ENCODE measurements around the gene ANXA2R. TPM values are rescaled to one million over a fixed set of nuclear protein-coding genes. Genes with fewer than 3 reads are reported as not detected.

Gene ANXA2R
- total RNA-seq, 1 experiment from 2014 or later, result 4.6 TPM

DNA sequence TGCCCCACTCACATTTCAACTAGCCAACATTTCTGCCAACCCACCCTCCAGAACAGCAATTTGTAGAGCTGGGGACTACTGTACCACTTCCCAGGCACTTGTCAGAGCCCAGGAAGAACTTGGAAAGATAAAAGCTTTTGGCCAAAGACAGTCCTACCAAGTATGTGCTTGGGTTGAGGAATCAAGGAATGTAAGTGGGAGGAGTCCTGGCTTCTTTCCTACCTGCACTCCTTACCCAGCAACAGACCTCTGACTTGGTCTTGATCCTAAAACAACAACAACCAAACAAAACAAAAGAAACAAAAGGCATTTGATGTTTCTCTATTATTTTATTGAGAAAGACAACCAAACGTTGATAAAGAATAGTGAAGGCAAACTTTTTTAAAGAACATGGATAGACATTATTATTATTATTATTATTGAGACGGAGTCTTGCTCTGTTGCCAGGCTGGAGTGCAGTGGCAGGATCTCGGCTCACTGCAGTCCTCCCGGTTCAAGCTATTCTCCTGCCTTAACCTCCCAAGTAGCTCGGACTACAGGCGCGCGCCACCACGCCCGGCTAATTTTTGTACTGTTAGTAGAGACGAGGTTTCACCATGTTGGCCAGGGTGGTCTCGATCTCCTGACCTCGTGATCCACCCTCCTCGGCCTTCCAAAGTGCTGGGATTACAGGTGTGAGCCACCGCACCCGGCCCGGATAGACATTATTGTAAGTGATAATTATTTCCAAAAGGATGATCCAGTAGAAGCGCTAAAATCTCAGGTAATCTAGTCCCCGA is 33.5 kb downstream of the ANXA2R start:
- no peak for DNase-seq (ENCODE audit: extremely low read depth, low read depth)

DNA sequence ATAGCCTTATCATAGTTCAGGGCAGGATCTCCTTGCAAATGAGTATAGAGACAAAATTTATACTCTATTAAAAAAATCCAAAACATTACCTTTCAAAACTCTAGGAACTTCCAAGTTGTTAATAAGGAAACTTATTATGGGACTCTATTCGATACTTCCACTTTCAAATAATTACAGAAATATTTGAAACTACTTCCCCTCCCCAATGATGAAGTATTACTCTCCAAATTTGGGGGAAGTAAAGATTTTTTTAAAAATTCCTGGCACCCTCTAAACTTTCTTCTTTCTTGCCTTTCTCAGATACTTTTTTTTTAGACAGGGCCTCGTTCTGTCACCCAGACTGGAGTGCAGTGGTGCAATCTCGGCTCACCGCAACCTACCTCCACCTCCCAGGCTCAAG is 35.1 kb downstream of the ANXA2R start:
- DNase-seq (ENCODE audit: extremely low read depth, low read depth), result no peak

GRCh38 chr5:43001748-43002147 is 38.4 kb downstream of the ANXA2R start:
- no peak for DNase-seq (ENCODE audit: extremely low read depth, low read depth)

DNA sequence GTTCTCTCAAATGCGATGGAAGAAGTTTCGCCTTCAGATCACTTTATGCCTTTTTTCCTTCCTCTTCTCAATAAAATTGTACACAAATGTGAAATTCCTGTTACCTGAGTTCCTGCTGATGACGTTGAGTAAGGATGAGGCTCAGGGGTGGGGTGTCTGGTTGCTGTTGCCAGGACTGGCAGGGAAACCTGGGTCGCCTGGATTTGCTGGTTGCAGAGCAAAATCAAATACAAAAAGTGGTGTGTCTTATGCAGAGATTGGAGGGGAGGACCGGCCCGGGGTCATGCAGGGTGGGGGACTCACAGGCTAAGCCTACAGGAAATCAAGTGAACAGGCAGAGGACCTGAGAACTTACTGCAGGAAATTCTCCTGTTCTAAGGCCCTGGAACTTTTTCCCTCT is 39.2 kb downstream of the ANXA2R start:
- DNase-seq (ENCODE audit: extremely low read depth, low read depth), result no peak

GRCh38 chr5:43000111-43000840 is 39.8 kb downstream of the ANXA2R start:
- DNase-seq (ENCODE audit: extremely low read depth, low read depth), result no peak

GRCh38 chr5:42995360-42995751 is 44.8 kb downstream of the ANXA2R start:
- DNase-seq (ENCODE audit: extremely low read depth, low read depth), result no peak

- DNase-seq (ENCODE audit: extremely low read depth, low read depth), result peak; percentile 92
These were observed 45.4 kb downstream of the ANXA2R start for GRCh38 chr5:42994555-42995359.

DNA sequence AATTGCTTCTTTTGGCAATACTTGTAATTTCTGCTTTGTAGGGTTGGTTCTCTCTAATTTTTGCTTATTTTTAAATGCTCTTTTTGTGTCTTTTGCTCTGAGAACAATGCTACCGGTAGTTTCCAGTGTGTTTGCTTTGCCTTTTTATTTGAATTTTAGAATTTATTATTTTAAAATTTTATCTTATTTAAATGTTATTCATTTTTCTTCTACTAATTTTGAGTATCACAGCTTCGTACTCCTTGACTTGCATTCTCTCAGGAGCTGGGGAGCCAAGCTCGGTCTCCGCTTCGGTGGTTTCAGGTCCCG is 45.9 kb downstream of the ANXA2R start:
- no peak for DNase-seq (ENCODE audit: extremely low read depth, low read depth)

DNA sequence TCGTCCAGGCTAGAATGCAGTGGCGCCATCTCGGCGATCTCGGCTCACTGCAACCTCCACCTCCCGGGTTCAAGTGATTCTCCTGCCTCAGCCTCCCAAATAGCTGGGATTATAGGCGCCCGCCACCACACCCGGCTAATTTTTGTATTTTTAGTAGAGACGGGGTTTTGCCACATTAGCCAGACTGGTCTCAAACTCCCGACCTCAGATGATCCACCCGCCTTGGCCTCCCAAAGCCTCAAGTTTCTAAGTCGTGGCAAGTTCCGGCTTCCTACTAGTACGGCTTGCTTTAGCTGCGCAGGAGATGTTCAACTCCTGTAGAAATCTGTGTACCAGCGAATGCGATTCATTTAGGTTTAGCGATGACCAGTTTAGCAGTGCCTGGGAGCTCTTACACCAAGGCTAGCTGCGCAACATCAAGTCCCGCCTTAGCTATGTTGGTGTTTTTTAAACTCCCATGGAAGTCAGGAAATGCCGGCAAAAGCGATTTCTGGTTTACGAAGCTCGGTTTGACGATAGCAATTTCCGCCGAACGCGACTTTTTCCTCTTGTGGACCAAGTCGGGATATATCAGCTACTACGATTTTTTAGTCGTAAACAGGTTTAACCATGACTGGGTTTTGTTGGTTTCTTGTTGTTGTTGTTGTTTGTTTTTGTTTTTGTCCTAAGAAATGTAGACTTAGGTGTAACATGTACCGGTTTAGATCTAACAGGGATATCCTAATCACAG is 46.4 kb downstream of the ANXA2R start:
- no peak for DNase-seq (ENCODE audit: extremely low read depth, low read depth)

GRCh38 chr5:42992088-42992879 is 47.8 kb downstream of the ANXA2R start:
- peak; percentile 93 for DNase-seq (ENCODE audit: extremely low read depth, low read depth)

DNA sequence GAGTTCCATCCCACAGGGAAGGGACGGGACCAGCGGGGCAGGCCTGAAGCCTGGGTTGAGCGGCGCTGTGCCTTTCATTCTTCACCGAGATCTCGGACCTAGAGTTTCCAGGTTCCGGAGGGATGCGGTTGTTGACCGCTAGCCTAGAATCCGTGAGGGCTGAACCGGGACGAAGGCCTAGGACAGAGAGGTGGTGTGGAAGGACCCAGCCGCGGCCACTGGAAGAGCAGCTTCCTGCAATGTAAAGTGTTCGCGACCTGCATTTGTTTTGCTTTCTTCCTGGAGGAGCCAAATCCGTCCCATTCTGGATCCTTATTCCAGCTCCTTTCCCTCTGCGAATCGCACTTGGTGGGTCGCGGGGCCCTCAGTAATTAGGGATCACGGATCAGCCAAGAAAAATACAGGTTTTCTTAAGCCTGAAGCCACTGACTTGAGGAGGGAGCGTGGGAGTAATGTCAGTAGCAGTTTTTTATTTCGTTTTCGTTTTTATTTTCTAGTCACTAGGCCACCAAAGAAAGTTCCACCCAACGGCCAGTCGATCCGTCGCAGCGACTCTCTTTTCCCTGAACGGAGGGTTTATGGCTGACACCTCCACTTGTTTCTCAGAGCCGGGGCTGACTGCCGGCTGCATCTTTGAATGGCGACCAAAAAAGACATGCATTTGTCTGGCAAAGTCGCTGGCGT is 48.6 kb downstream of the ANXA2R start:
- DNase-seq (ENCODE audit: extremely low read depth, low read depth), result no peak

DNA sequence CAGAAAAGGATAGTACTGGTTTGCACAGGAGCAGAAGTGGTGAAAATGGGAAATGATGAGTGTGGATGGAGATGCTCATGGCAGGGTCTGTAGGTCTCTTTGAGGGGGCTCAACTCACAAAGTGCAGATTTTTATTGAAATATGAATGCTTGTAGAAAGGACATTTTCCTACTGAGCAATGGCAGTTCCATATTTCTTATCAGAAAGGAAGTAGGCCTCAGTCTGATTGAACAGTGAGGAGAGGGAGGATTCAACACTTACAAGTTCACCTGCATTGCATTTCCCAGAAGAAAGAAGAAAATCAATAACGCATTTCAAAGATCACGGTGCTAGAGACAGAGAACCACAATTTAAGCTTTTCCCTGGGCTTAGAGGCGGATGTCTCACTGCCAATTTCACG is 49.2 kb downstream of the ANXA2R start:
- DNase-seq (ENCODE audit: extremely low read depth, low read depth), result no peak

Other genes starting within 250 kb of the ANXA2R start
- 2.6 and 4.5 TPM in 2 replicates for gene SELENOP, start 228.4 kb downstream of the ANXA2R start, total RNA-seq (2014; rRNA removed; shearing (Covaris generic))
- 46.4 and 48.1 TPM in 2 replicates for gene ZNF131, start 80.6 kb upstream of the ANXA2R start, total RNA-seq (2014; rRNA removed; shearing (Covaris generic))
- 0.55 TPM in 1 of 2 replicates, not detected in the other for gene NIM1K, start 151.9 kb upstream of the ANXA2R start, total RNA-seq (2014; rRNA removed; shearing (Covaris generic))

Data from NCI-H460 (cell line).